Activated gamma-delta T cell (primary cell): Measurements from ENCODE around the gene APP.

ENCODE experiments used
- DNase-seq: peaks from one replicate; lab custom pipeline; 2025; lab: John Stamatoyannopoulos, UW

The APP gene

GRCh38 chr21:26127073-26127814 is 43.3 kb downstream of the APP start:
- no peak for DNase-seq

- DNase-seq = no peak
These were observed 44.4 kb downstream of the APP start for GRCh38 chr21:26126168-26126553.

GRCh38 chr21:26125433-26126167 is 45.0 kb downstream of the APP start:
- no peak for DNase-seq

GRCh38 chr21:26124896-26125295 is 45.7 kb downstream of the APP start:
- no peak for DNase-seq

GRCh38 chr21:26124421-26124833 is 46.1 kb downstream of the APP start:
- DNase-seq = no peak

DNA sequence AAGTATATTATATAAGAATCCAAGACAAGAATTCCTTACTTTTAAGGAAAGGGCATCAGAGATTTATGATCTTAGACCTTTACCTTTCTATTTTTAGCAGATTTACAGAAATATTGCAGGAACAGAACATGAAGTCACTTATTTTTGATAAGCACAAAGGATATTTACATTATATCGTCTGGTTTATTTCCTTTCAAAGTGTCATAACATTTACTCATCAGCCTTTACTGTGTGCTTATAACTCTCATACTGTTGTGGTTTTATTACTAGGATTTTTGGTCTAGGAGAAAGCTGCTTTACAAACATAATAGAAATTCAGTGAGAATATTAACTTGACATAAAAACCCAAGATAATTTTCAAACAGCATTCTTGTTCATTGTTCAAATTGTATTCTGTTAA is 47.6 kb downstream of the APP start:
- DNase-seq = no peak

- no peak for DNase-seq
These were observed 49.7 kb downstream of the APP start for GRCh38 chr21:26120828-26121227.

GRCh38 chr21:26119906-26120305 is 50.7 kb downstream of the APP start:
- no peak for DNase-seq

DNA sequence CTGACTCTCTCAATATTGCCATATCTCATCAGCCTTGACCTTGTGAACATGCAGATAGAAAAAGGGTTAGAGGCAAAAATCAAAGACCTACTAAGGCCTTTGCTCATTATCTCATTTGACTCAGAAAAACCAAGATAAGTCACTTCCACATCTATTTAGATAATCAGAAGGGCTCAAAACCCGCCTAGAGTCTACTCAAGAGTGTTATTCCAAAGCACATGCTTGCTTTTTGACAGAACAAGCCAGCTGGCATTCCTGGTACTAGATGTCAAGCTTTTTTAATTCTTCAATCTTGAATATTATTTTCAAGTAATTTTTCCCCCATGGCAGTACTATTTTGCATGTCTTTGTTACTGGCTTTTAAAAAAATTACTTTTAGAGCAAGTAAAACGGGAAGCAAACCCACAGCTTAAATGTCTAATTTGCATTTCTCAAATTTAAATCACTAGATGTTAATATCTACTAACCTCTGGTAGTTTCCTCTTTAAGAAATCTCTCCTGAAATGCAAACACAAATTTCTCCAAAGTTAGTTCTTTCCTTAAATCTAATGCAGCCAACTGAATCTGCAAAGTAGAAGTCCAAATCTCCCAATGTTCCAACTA is 51.5 kb downstream of the APP start:
- no peak for DNase-seq

- no peak for DNase-seq
These were observed 52.6 kb downstream of the APP start for GRCh38 chr21:26117972-26118367.

DNA sequence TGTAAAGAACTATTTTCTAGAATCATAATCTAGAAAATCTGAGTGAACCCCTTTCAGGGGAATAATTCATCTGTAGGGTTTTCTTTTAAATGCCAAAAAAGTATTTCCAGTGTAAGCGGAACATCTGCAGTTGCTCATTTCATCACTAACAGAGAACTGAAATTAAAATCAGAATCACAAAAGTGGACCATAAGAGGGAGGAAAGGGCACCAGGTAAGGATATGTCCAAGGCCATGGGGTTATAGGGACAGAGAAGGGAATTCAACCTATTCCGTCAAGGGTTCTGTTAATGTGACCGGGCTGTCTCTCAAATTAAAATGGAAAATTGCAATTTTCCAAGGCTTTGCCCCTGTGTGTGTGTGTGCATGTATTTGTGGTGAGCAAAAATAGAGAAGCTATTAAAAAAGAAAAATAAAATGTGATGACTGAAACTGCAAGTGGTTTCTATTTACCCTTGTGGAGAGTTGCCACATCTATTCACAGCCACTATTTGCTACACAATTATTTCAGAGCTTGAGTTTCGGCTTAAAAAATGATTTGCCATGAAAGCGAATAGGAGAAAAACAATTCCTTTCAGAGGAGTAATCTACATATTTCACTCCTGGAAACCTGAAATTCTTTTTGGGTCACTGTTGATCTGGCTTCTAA is 53.1 kb downstream of the APP start:
- DNase-seq = no peak

- DNase-seq = no peak
These were observed 54.0 kb downstream of the APP start for GRCh38 chr21:26116456-26117011.

DNA sequence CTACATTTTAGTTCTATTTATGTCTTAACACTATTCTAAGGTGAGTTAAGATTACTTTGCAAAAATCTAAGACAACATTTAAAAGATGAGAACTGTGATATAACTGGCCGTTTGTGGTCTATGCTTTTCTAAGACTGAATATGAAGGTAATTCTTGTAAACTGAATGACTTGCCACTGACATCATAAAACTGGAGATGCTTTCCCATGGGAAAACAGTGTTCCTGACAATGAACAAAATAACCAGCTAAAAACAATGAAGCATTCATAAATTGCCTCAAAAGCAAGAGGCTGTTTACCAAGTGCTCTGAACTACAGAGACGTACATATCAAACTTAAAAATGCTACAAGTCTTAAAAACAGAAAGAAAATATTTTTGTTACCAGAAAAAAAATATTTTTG is 54.7 kb downstream of the APP start:
- no peak for DNase-seq

GRCh38 chr21:26115305-26115704 is 55.3 kb downstream of the APP start:
- no peak for DNase-seq

DNA sequence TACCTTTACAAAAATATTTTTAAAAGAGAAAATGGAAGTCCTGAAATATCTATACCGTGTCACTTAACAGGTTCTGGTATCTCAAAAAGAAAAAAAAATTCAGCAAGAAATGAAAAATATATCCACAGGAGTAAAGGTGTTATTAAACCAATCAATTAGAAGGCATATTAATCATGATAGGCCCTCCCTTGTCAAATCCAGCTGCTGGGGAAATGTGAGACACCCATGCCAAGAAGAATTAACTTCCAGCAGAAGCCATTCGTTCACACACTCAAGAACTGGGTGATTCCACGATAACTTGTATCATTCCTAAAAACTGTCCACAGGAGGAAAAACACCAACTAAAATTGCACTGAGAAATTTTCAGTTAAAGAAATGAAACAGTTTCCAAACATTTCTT is 57.6 kb downstream of the APP start:
- no peak for DNase-seq

DNA sequence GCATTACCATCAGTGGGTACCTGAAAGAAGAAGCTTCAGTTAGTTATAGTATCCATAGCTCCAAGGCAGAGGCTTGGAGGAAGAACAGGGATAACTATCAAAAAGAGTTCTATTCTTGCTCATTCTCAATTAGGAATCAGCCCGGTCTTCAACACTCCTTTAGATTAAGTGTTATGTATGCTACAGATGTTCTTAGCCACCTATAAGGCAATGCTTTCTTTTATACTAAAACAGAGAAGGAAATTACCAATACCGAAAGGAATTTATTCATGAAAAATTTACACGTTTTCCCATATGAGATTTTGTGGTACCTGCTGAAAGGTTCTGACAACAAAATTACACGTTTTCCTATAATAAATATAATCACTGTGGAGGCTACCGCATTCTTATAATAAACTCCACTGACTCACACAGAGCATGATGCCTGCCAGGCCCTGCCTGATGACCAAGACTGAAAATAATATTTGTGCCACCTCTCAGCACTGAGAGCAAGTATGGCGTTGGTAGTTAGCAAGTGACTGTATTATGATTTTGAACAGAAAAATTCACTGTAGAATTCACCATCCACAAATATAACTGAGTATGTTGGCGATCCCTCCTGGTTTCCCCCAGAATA is 58.3 kb downstream of the APP start:
- no peak for DNase-seq

GRCh38 chr21:26110715-26111114 is 59.9 kb downstream of the APP start:
- DNase-seq = no peak

GRCh38 chr21:26107429-26107828 is 63.1 kb downstream of the APP start:
- no peak for DNase-seq

GRCh38 chr21:26106562-26106961 is 64.0 kb downstream of the APP start:
- DNase-seq = no peak

DNA sequence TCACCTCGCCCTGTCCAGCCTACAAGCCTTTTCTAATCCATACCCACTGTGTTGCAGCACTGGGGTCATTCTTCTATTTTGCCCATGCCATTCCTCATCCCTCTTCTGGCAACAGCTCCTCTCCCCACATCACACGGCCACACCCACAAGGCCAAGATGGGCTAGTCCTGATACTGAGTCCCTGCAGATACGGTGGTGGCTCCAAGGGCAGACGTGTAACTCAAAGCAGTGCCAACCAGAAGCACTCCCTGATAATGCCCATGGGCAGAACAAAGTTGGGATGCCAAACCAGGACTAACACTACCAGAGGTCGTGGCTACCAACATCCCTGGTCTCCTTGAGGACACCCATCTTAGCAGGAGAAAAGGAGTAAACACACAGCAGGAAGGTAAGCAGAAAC is 64.8 kb downstream of the APP start:
- DNase-seq = no peak

DNA sequence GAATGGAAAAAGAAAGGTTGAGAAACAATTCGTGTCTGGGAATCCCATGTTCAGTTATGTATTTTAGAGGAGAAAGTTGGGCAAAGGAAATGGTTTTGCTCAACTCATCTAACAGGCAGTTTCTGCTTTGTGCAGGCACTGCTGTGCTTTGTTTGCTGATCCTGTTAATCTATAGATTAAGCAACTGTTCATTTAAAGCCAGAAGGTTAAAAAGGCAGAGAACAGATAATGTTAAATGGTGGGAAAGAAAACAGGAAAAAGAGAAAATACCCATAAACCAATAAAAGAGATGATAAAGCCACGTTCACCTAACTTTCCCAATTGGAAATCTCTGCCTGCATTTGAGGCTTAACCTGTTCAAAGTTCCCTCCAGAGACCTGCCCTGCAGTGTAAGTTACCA is 70.0 kb downstream of the APP start:
- DNase-seq = no peak
